GM23338 (cell line): Measurements from ENCODE around the gene FGF22. TPM values are rescaled to one million over a fixed set of nuclear protein-coding genes. Genes with fewer than 3 reads are reported as not detected.

Experiments
- CTCF ChIP-seq, 2 experiments: fragments of 200-600 bp in 1 of 2; sonication (generic) in 1 of 2; conservative IDR thresholded peaks; 2 replicates each; pipeline versions ENCODE4 v1.5.1 to v1.6.1; 2016 to 2017; ENCODE audit warnings: antibody characterized with exemption in 2 of 2, low read depth in 2 of 2, mild to moderate bottlenecking in 2 of 2, moderate library complexity in 1 of 2
- EZH2 ChIP-seq: fragments of 200-600 bp; sonication (generic); IDR thresholded peaks from one replicate; pipeline ENCODE4 v1.8.0; 2017; ENCODE audit warnings: antibody characterized with exemption, mild to moderate bottlenecking, low read depth; ENCODE audit not compliant: unreplicated experiment
- EZH2phosphoT487 ChIP-seq: fragments of 200-600 bp; sonication (generic); IDR thresholded peaks from one replicate; pipeline ENCODE4 v1.8.1; 2018; ENCODE audit warnings: antibody characterized with exemption; ENCODE audit not compliant: unreplicated experiment
- NANOG ChIP-seq: IDR thresholded peaks from 2 replicates; pipeline ENCODE4 v1.6.1; 2016; ENCODE audit warnings: antibody characterized with exemption, borderline replicate concordance
- REST ChIP-seq: IDR thresholded peaks from one replicate; pipeline ENCODE4 v1.6.1; 2018; ENCODE audit warnings: antibody characterized with exemption; ENCODE audit not compliant: unreplicated experiment
- ZNF462 ChIP-seq: fragments of 250-450 bp; sonication (Bioruptor Pico); IDR thresholded peaks from 2 replicates; pipeline ENCODE4 v1.5.0; 2020; ENCODE audit warnings: mild to moderate bottlenecking, moderate library complexity
- polyA plus RNA-seq: library from polyadenylated mRNA; unstranded; fragments of >200 nt; fragmentation: Nextera tagmentation; extraction: Ambion mirVana; gene quantifications from 2 replicates; pipeline ENCODE4 v1.2.1, GENCODE V29; 2016
- total RNA-seq: library from RNA; depleted of rRNA; stranded (reverse); fragments of >200 nt; shearing (Covaris generic); gene quantifications from 2 replicates; pipeline ENCODE4 v1.2.3, GENCODE V29; 2014

The FGF22 gene
- total and polyA plus RNA-seq, 2 experiments from 2014 or later: 1.0 to 2.8 TPM

GRCh38 chr19:674282-675151 is 34.8 kb downstream of the FGF22 start (continued):
- TF ChIP-seq ZNF462 (CRISPR knock-in tag) (no peak), EZH2phosphoT487 (no peak), CTCF (conservative IDR thresholded peaks at IDR 0.05; ENCODE audit: low read depth in 2 of 2) (no peak), REST (no peak), EZH2 (no peak), NANOG (no peak)
